HG03103 (cell line): Measurements from ENCODE around the gene TPT1.
A peak's percentile ranks its signal among the peaks of the same experiment; 100 is the strongest.
"Not testable (repeated sequence)": the region's sequence is repeated elsewhere in the genome, so short reads cannot be mapped to it uniquely, and the experiment has no call there.

ENCODE experiments used
- ATAC-seq: cut with Tn5 transposase; IDR thresholded peaks from one replicate; pipeline ENCODE4 v1.9.1; 2021; ENCODE audit warnings: low read depth; ENCODE audit not compliant: unreplicated experiment

TPT1 gene

DNA sequence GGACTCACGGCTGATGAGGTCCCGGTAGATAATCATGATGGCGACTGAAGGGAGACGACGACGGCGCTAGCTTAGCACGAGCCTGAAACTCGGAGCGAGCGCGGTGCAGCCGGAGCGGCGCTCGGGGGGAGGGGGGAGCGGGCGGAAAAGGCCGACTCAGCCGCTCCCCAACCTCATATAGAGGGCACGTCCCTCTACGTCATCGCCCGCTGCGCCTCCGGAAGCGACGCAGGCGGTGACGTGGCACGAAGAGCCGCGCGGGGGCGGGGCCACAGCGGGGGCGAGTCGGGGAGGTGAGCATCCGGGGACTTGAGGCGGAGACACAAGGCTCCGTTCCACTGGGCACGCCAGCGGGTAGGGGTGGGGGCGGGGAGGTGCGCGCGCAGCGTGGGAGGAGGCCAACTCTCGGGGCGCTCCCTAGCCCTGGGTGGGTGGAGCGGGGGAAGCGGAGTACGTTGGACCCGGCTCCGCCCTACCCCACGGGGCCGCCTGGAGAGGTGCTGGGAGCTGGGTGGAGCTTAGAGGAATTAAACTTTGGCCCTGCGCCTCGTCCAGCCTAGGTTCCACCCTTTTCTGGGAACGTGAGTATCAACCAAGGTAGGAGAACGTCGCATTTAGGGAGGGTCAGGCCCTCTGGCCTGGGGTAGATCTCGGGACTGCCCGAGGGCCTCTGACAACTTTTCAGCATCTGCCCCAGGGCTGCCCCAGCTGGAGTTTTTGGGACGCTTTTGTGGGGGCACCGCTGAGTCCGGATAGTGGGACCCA, at the start of gene TPT1:
TPT1 (minus strand) TSS at position 150 of the 765 bp plus-strand sequence; CDS start at position 36, 114 bp downstream.
- ATAC-seq, result peak; percentile 89

DNA sequence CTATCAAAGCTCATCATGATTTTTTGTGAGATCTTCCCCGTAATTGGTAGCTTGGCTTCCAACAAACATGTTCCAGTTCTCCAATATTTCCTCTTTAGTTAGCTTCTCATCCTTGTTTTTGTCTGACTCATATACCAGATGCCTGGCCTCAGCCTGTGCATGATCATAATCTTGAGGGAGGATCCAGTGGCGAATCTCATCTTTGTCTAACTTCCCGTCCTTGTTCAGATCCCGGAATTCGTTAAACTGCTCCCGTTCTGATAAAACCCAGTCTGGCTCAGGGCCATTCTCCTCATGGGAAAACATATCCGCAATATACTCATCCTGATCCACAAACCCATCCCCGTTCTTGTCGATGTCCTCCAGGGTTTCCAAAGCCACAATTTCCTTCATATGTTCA, 49.4 kb upstream of the TPT1 start:
- not testable (repeated sequence) for ATAC-seq

DNA sequence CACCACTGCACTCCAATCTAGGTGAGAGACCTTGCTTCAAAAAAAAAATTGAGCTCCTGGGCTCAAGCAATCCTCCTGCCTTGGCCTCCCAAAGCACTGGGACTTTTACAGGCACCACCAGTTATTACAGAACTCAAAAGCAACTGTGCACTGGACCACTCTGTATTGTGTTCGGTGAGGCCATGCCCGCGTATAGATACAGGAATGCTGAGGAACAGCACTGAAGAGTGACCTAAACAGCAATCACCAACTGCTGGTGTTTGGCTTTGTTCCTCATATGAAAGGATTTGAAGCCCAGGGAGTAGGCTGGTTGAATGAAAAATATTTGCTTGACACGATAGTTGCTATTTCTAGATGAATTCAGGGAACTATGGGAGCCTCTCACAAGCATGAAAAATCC, 47.7 kb upstream of the TPT1 start:
- ATAC-seq, result no peak

DNA sequence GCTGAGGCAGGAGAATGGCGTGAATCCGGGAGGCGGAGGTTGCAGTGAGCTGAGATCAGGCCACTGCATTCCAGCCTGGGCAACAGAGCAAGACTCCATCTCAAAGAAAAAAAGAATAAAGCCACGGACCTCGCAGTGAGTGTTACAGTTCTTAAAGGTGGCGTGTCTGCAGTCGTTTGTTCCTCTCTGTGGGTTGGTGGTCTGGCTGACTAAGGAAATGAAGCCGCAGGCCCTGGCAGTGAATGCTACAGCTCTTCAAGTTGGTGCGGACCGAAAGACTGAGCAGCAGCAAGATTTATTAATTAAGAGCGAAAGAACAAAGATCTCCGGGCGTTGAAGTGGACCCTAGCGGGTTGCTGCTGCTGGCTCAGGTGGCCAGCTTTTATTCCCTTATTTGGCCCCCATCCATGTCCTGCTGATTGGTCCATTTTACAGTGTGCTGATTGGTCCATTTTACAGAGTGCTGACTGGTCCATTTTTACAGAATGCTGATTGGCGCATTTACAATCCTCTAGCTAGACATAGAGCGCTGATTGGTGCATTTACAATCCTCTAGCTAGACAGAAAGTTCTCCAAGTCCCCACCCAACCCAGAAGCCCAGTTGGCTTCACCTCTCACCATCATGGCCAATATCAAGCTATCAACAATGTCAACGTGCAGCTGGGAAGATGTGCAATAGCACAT, 46.1 kb upstream of the TPT1 start:
- not testable (repeated sequence) for ATAC-seq

DNA sequence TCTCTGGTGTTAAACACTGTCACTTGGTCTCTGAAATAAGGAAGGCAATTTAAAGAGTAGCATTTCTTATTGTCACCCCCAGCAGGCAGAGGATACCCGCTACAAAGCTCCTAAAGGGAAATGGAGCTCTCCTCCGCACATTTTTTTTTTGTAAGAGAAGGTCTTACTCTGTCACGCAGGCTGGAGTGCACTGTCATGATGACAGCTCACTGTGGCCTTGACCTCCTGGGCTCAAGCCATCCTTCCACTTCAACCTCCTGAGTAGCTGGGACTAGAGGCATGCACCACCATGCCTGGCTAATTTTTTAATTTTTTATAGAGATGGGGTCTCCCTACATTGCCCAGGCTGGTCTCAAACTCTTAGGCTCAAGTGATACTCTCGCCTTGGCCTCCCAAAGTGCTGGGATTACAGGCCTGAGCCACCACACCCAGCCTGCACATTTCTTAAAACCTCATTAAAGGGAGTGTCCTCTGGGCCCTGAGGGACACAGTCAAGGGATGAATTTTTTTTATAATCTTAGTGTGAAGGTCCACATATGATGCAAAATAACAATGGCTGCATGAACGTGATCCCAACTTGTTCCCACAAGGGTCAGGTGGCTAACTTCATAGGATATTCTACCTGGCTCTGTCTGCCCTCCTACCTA, 45.0 kb upstream of the TPT1 start:
- no peak for ATAC-seq

DNA sequence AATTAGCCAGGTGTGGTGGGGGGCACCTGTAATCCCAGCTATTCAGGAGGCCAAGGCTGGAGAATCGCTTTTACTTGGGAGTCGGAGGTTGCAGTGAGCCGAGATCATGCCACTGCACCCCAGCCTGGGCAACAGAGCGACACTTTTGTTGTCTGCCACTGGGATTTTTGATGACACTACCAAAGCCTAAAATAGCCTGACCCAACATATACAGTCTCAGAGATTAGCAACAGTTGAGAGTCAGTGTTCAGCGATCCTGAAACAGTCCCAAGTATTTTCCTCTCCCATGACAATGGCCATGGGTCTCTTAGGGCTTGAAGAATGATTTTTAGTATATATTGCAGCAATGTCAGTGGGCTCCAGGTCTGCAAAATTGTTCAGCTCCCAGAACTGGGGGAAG, 44.3 kb upstream of the TPT1 start:
- no peak for ATAC-seq

DNA sequence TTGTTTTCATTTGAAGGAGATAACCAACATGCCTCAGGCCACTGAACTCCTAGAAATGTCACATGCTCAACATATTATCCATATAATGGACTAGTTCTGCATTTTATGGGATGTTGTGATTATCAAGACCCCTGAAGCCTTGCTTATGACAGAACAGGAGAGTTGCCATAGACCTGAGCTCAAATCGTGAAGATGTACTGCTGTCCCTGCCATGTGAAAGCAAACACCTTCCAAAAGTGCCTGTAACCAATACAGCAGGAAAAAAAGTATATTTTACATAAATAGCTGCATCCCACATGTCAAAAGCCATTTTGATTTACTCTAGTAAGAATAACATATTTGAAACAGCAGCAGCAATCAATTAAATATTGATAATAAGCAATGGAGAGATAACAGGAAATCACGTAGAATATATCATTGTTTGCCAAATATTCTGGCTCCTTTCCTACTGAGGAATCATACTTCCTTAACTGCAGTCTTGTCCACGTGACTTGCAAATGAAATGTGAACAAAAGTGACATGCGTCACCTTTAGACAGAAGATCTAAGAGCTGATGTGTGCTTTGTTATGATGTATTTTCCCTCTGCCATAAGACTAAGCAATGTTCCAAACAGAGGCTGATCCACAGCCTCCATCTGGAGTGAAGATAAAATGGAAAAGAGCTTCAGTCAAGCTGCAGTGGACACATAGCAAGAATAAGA, 43.6 kb upstream of the TPT1 start:
- no peak for ATAC-seq

DNA sequence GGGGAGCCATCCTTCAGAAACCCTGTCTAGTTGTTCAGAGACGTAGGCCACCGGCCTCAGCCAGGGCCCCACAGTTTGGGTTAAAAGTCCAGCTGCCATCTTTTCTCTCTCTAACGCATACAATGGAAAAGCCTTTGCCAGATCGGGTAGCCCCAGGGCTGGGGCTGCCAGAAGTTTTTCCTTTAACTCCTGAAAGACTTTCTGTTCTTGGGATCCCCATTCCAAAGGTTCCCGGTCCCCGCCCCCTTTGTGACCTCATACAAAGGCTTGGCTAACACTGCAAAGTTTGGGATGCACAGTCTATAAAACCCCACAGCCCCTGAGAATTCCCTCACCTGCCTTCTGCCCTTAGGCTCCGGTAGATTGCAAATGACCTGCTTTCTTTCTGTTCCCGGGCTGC, 41.8 kb upstream of the TPT1 start:
- not testable (repeated sequence) for ATAC-seq

DNA sequence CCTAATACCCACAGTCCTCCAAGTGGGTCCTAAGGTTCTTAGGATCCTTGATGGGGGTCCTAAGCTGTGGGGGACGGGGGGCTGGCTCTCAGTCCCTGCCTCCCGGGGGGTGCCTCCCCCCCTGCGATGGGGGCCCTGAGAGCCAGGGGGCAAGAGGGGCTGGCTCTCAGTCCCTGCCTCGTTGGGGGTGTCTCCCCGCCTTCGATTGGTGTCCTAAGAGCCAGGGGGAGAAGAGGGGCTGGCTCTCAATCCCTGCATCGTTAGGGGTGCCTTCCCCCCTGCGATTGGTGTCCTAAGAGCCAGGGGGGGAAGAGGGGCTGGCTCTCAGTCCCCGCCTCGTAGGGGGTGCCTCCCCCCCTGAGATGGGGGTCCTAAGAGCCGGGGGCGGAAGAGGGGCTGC, 40.2 kb upstream of the TPT1 start:
- ATAC-seq, result no peak

DNA sequence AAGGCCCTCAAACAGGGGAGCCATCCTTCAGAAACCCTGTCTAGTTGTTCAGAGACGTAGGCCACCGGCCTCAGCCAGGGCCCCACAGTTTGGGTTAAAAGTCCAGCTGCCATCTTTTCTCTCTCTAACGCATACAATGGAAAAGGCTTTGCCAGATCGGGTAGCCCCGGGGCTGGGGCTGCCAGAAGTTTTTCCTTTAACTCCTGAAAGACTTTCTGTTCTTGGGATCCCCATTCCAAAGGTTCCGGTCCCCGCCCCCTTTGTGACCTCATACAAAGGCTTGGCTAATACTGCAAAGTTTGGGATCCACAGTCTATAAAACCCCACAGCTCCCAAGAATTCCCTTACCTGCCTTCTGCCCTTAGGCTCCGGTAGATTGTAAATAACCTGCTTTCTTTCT, 39.7 kb upstream of the TPT1 start:
- not testable (repeated sequence) for ATAC-seq

DNA sequence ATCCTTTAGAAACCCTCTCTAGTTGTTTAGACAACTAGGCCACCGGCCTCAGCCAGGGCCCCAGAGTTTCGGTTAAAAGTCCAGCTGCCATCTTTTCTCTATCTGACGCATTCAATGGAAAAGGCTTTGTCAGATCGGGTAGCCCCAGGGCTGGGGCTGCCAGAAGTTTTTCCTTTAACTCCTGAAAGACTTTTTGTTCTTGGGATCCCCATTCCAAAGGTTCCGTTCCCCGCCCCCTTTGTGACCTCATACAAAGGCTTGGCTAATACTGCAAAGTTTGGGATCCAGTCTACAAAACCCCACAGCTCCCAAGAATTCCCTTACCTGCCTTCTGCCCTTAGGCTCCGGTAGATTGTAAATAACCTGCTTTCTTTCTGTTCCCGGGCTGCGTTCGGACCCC, 38.5 kb upstream of the TPT1 start:
- ATAC-seq, result not testable (repeated sequence)

DNA sequence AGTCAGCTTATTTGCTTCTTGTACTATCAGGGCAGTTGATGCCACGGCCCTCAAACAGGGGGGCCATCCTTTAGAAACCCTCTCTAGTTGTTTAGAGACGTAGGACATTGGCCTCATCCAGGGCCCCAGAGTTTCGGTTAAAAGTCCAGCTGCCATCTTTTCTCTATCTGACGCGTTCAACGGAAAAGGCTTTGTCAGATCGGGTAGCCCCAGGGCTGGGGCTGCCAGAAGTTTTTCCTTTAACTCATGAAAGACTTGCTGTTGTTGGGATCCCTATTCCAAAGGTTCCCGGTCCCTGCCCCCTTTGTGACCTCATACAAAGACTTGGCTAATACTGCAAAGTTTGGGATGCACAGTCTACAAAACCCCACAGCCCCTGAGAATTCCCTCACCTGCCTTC, 37.8 kb upstream of the TPT1 start:
- ATAC-seq, result not testable (repeated sequence)

DNA sequence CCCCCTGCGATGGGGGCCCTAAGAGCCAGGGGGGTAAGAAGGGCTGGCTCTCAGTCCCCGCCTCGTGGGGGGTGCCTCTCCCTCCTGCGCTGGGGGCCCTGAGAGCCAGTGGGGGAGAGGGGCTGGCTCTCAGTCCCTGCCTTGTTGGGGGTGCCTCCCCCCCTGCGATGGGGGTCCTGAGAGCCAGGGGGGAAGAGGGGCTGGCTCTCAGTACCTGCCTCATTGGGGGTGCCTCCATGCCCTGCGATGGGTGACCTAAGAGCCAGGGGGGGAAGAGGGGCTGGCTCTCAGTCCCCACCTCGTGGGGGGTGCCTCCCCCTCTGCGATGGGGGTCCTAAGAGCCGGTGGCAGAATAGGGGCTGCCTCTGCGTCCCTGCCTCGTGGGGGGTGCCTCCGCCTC, 36.3 kb upstream of the TPT1 start:
- ATAC-seq, result not testable (repeated sequence)

DNA sequence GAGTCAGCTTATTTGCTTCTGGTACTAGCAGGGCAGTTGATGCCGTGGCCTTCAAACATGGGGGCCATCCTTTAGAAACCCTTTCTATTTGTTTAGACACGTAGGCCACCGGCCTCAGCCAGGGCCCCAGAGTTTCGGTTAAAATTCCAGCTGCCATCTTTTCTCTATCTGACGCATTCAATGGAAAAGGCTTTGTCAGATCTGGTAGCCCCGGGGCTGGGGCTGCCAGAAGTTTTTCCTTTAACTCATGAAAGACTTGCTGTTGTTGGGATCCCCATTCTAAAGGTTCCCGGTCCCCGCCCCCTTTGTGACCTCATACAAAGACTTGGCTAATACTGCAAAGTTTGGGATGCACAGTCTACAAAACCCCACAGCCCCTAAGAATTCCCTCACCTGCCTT, 35.7 kb upstream of the TPT1 start:
- not testable (repeated sequence) for ATAC-seq

DNA sequence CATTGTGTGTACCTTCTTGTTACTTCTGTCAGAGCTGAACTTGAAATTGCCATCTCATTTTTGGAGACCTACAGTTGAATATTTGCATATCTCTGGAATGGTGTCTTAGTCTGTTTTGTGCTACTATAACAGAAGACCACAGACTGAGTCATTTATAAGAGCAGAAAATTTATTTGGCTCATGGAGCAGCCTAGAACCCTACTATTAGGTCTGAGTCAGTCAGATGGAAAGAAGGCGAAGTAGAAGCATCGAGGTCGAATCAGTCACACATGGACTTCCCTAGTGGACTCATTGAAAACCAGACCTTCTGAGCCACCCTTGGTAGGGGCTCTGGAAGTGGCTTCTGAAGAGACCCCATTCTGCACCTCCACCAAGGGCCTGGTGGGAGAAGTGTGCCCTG, 33.9 kb upstream of the TPT1 start:
- no peak for ATAC-seq

DNA sequence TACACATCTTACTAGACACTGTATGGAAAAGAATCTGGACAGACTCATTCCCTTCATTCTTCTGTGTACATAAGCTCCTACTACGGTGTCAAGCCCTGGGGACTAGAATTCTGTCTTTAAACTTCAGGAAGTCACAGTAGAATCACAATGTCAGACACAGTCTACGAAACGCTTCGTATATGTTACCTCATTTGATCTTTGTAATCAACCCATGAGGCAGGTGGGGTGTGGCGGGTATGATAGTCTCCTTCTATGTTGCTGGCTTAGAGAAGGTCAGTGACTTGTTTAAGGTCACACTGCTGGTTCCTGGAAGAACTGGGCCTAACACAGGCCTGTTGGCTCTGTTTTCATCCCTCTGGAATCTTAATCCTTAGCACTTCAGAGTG, 32.2 kb upstream of the TPT1 start:
- no peak for ATAC-seq

DNA sequence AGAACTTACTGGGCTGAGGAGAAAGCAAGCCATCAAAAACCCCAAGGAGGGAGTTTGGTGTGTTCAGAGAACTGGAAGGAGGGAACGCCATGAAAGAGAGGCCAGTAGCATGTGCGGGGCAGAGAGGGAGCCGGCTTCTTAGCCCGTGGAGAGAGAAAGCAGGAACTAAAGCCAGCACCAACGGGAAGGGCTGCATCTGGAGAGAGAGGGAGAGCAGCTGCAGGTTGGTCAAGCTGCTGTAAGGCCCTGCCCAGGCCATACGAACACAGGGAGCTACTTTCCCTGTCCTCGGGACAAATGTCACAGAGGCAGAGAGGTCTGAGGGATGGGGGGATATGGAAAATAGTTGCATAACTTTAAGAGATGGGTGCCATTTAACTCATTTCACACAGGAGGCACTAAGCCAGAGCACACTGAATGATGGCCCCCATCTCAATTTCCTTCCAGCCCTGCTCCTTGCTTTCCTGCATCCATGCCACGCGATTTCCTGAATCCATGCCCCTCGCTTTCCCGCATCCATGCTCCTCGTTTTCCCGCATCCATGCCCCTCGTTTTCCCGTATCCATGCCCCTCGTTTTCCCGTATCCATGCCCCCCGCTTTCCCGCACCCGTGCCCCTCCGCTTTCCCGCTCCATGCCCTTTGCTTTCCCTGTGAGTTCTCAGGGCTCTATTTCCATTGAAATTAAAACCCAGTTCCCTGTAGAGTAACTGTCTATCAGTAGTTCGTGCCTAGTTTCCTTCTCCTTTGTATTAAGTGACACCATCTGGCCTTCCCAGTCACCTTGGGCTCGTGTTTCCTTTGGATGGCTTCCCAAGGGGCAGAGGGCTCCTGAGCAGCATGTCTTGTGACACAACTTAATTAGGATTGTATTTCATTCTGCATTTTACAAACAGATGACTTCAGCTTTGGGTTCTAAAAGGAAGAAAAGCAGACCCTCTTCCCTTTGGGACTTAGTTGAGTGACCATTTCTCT, 31.5 kb upstream of the TPT1 start:
- ATAC-seq, result no peak

DNA sequence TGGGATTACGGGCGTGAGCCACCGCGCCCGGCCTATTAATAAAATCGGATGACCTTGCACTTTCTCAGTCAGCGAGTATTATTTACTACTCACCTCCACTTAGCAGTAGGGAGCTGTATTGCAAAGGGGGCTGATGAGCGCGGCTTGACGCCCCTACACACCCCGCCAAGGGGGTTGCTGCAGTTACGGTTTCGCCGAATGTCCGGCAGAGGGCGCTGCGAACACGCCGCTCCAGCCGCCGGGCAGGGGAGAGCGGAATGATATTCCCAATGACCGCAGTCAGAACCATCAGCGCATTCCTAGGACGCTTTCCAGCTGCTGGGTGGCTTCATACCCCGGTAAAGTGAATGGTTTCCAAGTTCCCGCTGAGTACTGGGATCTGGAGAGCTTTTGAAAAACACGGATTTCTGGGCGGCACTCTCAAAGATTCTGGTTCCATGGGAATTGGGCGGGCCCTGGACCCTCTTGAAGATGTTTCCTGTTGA, 30.0 kb upstream of the TPT1 start:
- no peak for ATAC-seq

DNA sequence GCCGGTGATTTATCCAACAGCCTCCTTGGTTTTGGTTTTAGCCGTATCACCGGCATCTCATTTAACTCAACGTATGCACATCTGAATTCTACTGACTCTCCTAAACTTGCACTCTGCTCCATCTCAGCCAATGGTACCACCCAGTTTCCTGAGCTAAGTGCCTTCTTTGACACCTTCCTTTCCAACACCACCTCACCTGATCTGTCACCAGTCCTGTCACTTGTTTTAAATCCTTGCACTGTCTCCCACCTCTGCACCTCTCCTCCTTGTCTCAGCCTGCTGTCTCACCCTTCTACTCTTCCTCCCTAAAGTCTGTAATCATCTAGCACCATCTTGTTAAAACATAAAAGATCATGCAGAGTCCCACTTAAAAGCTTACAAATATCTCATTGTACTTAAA, 28.1 kb upstream of the TPT1 start:
- no peak for ATAC-seq

DNA sequence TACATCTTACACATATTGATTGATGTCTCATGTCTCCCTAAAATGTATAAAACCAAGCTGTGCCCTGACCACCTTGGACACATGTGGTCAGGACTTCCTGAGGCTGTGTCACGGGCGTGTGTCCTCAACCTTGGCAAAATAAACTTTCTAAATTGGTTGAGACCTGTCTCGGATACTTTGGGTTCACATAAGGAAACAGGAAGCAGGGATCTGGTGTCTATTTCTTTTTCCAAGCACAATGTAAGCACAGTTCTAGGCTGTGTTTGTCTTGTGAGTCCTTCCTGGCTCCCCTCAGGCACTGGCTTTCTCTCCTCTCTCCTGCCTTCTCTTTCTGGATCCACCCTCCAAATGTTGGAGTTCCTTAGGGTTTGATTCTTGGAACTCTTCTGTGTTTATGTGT, 27.6 kb upstream of the TPT1 start:
- ATAC-seq, result no peak
